Measurements from ENCODE around the gene MACROD2.

GRCh38 chr20:14412065-14412681, 416.9 kb downstream of the MACROD2 start:
- TF ChIP-seq CTCF (IDR thresholded peaks at IDR 0.05), result no peak
- no peak for TF ChIP-seq POLR2A (IDR thresholded peaks at IDR 0.05)
